Activated CD4-positive, alpha-beta T cell treated with anti-CD3 and anti-CD28 coated beads, Interleukin-2, amount 50 U/mL, for 4 hours (primary cell): ENCODE data around the gene RPE65.
"Not testable (repeated sequence)": the region's sequence is repeated elsewhere in the genome, so short reads cannot be mapped to it uniquely, and the experiment has no call there.

Experiments
- DNase-seq, 2 experiments: peaks; one replicate each; pipeline ENCODE4 v3.0.0-alpha.2; 2020

The RPE65 gene

GRCh38 chr1:68449901-68450300 lies at the start of gene RPE65:
RPE65 (minus strand) TSS chr1:68449954; CDS start chr1:68449905, 49 bp downstream.
- no peak for DNase-seq

DNA sequence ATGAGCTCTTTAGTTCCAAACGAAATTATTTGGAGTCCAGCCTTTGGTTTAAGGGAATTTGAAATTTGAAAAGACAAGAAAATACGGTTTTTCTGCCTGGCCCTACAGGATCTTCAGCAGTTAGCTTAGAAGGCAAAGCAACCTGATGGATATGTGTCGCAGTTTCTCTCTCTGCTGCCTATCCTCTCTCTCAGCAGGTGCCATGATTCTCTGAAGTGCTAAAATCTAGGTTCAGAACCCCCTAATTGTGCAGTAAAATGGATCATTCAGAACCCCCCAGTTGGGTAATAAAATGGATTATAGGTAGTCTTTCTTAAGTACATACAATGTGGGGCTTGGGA lies 47.6 kb upstream of the RPE65 start:
- DNase-seq, result no peak

DNA sequence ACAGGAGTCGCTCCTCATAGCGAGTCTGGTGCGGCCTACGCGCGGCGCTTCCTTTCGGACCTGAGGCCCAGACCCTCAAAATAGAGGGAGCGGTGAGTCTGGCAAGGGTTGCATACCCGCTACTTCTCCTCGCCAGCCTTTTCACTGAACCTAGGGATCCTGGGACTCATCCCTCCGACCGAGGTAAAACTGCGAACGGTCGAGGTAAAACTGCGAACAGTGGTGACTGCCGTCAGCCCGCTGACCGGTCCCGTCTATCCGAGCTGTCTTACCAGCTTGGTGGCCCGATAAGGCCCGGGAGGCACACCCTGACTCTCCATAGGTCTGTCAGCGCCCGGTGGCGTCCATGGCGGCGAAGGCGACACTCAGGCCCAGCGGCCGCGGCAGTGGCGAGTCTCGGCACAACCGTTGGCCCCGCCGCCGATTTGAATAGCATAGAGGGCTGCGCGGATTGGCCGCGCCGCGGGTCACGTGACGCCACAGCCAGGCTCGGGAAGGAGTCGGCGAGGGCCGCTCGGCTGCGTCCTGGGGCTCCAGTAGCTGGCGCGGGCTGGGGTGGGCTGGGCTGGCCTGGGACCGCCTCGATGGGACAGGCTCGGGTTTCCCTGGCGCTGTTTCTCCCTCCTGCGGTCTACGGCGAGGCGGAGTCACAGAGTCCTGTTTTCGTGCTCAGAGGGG lies 47.1 kb upstream of the RPE65 start, which contains the start of gene DEPDC1:
TSS of gene DEPDC1 (minus strand) at position 403 of the 678 bp plus-strand sequence. CDS start at position 320, 83 bp downstream.
- peak; percentile 52 to 54 for DNase-seq

DNA sequence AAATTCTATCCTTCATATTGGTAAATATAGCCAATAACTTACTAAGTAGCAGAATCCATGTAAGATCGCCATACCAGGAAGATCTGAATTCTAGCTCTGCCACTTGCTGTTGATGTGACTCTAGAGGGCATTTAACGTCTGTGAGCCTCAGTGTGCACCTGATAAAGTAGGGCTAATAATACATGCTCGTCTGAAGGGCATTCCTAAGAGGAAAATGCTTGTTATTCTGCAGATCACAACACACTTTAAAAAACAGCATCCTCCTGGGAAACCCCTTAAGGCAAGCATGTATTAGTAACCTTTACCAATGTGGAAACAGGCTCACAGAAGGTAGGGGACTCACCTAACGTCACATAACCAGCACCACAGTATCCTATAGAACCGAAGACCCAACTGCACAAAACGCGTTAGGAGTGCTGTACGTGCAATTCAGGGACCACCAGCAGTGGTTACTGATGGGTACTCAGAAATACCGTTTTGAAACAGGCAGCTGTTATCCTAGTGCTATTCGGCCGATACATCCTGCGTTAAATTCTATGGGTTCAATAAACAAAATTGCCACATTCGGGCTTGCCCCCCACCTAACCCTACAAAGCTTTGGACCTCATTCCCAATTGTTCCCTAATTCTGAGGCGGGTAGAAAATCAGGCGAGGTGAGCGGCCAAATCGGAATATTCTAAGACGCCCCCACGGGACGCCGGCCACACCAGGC lies 46.4 kb upstream of the RPE65 start:
- no peak for DNase-seq

GRCh38 chr1:68495532-68495931 lies 45.8 kb upstream of the RPE65 start:
- no peak for DNase-seq

DNA sequence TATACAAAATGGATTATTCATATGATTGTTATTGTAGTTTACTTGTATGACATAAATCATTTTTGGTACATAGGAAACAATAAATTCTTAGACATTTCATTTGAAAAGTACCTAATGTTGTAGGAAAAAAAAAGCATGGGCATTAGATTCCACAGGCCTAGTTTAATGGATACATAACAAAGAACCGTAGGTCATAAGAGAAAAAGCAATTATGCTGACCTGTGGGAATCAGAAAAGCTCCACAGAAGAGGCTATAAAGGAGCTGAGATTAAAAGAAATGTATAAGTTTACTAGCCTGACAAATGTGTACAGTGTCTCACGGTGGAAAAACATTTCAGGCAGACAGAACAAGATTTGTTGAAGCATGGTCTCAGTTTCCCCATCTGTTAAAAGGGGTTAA lies 43.4 kb upstream of the RPE65 start:
- DNase-seq, result no peak

DNA sequence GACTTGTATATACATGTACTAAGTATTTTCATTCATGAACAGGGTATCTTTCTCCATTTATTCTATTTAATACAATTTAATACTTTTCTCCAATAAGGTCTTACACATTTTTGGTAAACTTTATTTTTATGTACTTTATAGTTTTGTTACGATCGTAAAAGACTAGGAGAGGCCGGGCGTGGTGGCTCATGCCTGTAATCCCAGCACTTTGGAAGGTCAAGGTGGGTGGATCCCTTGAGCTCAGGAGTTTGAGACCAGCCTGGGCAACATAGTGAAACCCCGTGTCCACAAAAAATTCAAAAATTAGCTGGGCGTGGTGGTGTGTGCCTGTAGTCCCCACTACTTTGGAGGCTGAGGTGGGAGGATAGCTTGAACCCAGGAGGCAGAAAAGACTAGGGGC lies 42.5 kb upstream of the RPE65 start:
- DNase-seq, result not testable (repeated sequence)

DNA sequence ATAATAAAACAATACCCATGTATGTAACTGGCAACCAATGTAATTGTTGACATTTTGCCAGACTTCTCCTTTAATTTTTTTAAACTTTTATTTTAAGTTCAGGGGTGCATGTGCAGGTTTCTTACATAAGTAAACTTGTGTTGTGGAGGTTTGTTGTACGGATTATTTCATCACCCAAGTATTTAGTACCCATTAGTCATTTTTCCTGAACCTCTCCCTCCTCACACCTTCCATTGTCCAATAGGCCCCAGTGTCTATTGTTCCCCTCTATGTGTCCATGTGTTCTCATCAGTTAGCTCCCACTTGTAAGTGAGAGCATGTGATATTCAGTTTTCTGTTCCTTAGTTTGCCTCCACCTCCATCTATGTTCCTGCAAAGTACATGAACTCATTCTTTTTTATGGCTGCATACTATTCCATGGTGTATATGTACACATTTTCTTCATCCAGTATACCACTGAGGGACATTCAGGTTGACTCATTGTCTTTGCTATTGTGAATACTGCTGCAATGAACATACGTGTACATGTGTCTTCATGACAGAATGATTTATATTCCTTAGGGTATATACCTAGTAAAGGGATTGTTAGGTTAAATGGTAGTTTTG lies 40.4 kb upstream of the RPE65 start:
- no peak for DNase-seq

DNA sequence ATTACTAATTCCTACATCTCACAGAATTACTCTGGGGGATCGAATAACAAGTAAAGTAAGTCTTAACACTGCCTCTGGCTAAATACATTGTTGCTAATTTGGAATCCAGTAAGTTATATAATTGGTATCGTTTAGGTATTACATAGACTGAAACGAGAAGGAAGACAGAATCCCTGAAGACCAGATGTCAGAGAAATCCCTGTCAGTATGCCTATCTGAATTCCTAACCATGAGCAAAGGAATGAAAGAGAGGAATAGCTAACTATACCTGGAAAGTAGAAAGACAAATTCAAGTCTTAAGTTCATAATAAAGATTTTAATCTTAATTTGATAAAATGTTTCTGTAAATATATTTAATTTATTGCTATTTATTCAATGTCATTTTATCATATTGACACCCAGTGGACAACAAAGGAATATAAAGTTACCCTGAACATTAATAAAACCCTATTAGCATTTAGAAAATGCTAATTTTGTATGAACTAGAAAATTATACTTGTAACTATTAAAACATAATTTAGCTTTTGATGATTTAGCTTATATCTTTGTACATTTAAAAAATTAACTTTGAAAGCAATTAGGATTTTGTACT lies 35.8 kb upstream of the RPE65 start:
- DNase-seq, result no peak

GRCh38 chr1:68484618-68485017 lies 34.9 kb upstream of the RPE65 start:
- DNase-seq, result no peak

DNA sequence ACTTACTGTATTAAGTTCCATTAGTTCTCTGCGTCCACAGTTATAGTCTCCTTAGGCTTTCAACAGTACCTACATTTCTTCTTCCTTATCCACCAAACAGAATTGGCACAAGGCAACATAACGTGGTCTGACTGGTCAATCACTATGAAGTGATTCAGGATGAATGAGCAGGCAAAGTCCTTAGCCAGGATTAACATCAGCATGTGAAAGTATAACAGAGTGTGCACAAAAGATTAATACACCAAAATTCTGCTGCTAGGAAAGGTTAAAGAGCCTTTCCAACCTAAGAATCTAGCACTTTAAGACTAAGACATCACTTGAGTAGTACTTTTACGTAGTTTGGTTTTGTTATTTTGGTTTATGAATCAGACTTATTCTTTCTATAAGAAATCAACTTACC lies 31.3 kb upstream of the RPE65 start:
- DNase-seq, result no peak

DNA sequence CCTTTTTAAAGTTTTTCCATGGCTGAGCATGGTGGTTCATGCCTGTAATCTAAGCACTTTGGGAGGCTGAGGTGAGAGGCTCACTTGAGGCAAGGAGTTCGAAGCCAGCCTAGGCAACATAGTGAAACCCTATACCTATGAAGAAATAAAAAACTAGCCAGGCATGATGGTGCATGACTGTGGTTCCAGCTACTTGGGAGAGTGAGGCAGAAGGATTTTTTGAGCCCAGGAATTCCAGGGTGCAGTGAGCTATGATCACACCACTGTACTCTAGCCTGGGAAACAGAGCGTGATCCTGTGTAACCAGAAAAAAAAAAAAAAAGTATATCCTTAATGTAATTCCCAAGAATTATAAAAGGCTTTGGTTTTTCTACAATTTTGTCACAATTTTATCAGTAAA lies 29.7 kb upstream of the RPE65 start:
- DNase-seq, result no peak

DNA sequence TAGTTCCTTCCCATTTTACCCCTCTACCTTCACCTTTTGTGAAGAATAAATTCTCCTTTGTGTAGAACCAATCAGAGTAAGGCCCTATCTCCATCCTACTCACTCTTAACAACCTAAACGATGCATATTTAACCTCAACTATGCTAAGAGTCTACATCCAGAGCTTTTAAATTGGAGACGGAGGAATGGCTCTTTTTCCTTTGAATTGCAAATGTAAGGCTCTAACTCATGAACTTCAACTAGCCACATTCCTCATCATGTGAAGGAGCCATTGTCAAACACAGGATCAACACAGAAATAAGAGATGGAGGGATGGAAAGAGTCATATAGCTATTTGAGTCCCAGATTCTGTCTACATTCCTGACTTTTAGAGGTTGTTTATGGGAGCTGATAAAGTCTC lies 28.9 kb upstream of the RPE65 start:
- DNase-seq, result no peak

- not testable (repeated sequence) for DNase-seq
Observed at GRCh38 chr1:68476626-68477025, 26.9 kb upstream of the RPE65 start.

DNA sequence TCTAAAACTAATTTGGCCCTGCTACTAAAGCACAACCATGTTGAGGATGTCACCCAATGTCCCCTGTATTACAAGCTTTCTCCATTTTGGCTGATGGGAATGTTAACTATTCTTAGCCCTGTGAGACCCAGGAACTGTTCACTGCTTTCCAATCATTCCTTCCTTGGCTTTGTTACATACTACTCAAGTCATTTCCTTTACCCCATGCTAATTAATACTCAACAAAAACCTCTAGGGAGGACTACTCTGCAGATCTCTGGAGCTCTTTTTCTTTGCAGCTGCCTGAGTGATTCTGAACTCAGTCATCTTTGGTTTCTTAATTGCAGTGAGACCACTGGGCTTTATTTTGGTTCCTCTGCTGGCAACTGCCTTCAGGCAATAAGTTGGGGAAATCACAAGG lies 23.3 kb upstream of the RPE65 start:
- DNase-seq, result no peak

DNA sequence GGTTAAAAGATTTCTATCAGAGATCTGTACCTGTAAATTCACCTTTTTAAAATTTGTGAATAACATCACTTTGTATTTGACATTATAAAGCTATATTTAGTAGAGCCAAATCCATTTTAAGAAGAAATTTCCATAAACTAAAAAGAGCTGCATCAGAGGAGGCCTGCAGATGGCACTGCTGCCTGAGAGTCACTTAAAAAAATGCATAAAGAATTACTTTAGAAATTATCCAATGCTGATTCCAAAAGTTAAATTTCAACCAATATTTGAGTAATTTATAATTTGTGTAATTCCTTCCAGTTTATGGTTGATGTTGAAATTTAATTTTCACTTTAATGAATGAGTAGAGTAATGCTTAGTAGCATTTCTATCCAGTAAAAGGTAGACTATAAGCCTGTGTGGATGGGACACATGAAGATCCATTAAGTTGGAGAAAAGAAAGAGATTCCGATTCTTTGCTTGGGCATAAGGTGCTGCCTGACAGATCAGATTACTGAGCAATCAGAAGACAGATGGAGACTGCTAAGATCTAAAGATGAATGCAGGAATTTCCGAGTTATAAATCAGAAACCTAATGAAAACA lies 20.7 kb upstream of the RPE65 start:
- DNase-seq, result no peak

DNA sequence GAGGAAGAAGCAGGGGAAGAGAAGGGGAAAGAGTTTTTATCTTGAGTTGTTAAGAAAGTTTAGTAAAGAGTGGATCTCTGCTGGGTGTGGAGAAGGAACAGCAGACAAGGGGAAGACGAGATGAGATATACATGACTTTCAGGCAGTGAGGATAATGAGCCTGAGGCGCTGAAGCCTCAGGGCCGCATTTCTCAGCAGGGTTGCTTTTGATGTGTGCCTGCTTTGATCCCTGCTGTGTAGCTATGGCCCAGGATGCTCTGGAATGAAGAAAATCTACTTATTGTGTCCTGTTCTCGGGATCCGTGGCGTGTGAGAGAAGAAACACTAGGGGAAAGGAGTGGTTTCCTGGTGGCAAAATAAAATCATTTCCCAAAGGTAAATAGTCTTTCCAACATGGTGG lies 15.1 kb upstream of the RPE65 start:
- no peak for DNase-seq

DNA sequence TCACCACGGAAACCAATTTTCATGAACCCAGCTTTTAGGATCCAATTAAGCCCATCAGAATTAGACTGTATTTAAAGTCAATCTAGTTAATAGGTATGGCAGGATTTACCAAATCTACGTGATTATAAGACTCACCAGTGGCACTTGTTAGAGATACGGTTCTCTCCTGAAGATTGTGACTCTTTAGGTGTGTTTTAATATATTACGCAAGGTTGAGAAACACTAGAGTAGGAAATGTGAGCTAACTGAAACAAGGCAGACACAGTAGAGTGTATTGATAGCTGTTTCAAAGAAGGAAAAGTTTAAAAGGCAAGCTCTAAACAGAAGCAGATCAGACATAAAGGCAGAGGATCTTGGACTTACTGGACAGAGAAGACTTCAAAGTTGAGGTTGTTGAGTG lies 11.2 kb upstream of the RPE65 start:
- DNase-seq, result no peak

GRCh38 chr1:68459796-68460195 lies 10.0 kb upstream of the RPE65 start:
- no peak for DNase-seq

DNA sequence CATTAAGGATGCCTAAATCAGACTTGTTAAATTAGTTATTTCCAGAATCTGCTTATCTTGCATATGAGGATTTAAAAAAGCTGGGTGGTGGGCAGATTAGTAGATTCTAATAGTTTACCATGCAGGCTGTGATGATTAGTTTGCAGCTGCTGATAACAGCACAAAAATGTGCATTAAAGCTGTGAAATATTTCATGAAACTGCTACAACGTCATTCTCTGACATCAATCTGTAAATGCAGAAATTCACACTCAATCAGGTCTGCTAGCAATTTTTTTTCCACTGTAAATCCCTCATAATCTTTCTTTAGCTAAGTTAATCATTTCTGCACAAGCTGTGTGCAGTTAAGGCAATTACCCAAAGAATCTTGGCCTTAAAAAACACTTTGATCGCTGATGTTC lies 9.3 kb upstream of the RPE65 start:
- no peak for DNase-seq

GRCh38 chr1:68456202-68456601 lies 6.4 kb upstream of the RPE65 start:
- DNase-seq, result no peak

- DNase-seq, result no peak
Observed at GRCh38 chr1:68454534-68454933, 4.8 kb upstream of the RPE65 start.

DNA sequence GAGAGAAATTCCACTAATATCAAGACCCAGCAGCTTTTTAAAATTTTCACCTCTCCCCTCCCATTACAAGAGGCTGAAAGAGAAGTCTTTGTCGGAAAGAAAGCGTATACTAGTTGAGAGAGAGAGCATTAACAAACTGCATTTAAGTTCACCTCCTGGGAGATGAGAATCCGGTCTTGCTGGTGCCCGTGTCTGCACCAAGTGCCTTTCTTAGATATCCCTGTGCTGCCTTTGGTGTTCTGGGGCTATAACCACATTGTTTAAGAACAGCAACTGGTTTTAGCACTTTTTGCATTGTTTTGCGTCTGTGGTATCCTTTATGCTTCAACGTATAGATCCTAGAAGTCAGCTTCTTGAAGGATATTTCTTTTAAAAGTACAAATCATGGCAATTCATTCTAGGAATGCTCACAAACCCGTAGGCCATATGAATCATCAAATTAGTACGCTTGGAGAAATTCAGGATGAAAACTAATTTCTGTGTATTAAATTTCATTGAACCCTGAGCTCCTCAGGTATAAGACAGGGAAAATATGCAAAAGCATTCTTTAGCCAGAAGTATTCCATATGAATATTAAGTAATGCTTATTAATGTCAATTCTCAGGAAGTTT lies 3.4 kb upstream of the RPE65 start:
- DNase-seq, result no peak
